Upper lobe of right lung (tissue), 1 donor: ENCODE results near the gene NEU4. TPM values are rescaled to one million over a fixed set of nuclear protein-coding genes. Genes with fewer than 3 reads are reported as not detected.
"Not testable (repeated sequence)": the region's sequence is repeated elsewhere in the genome, so short reads cannot be mapped to it uniquely, and the experiment has no call there.

Source experiments
- ATAC-seq: fragments of 200-7000 bp; cut with Tn5 transposase; one replicate; pipeline ENCODE4 v1.9.1; 2020; ENCODE audit warnings: mild to moderate bottlenecking, moderate library complexity
- DNase-seq: peaks from one replicate; pipeline ENCODE4 v3.0.0-alpha.2; 2020
- H3K27ac ChIP-seq: fragments of 200-600 bp; one replicate; pipeline ENCODE4 v1.8.0; 2022
- H3K27me3 ChIP-seq: fragments of 200-600 bp; one replicate; pipeline ENCODE4 v1.8.0; 2022; ENCODE audit warnings: mild to moderate bottlenecking
- H3K36me3 ChIP-seq: fragments of 200-600 bp; one replicate; pipeline ENCODE4 v1.8.0; 2022
- H3K4me1 ChIP-seq: fragments of 200-600 bp; one replicate; pipeline ENCODE4 v1.8.0; 2022
- H3K4me3 ChIP-seq: fragments of 200-600 bp; one replicate; pipeline ENCODE4 v1.8.0; 2022; ENCODE audit warnings: mild to moderate bottlenecking
- H3K9me3 ChIP-seq: fragments of 200-600 bp; one replicate; pipeline ENCODE4 v1.8.0; 2022
- CTCF ChIP-seq: fragments of 200-600 bp; IDR thresholded peaks from one replicate; pipeline ENCODE4 v1.8.0; 2022; ENCODE audit warnings: antibody characterized with exemption
- intact Hi-C: fragments of 100-400 bp; cut with DNase I; formaldehyde crosslinking; loops from one replicate; pipeline ENCODE4 v1.11.0; 2022
- total RNA-seq: library from RNA; stranded (reverse); fragmentation: NEBNext Ultra II Directional; extraction: Animal tissue kit (Norgen Biotek cat#: 25700); gene quantifications from one replicate; pipeline ENCODE4 v1.2.1, GENCODE V29; 2021
- donor health status: DM: no; HTN: yes; CAD: no; lungs with severe emphysema.

The NEU4 gene
- total RNA-seq, 1 donor from 2014 or later = 0.23 TPM

GRCh38 chr2:241818943-241819270 lies 9.9 kb downstream of the NEU4 start:
- Histone ChIP-seq H3K36me3 (no peaks in the 10 kb centered on the region), H3K27ac (no peak overlapping the region), H3K27me3 (peaks cover 5% of the 10 kb centered on the region), H3K4me1 (no peaks in the 10 kb centered on the region), H3K4me3 (no peak overlapping the region), H3K9me3 (no peaks in the 10 kb centered on the region)
- intact Hi-C loops = no loop called here
- no peak for TF ChIP-seq CTCF
- DNase-seq (no peak), ATAC-seq (no peak)

GRCh38 chr2:241819947-241820624 lies 11.1 kb downstream of the NEU4 start:
- H3K4me3 ChIP-seq, H3K4me1 ChIP-seq, intact Hi-C loops, H3K9me3 ChIP-seq, DNase-seq, H3K36me3 ChIP-seq, ATAC-seq, H3K27ac ChIP-seq, H3K27me3 ChIP-seq: not testable (repeated sequence)

- Histone ChIP-seq H3K4me3 (no peak overlapping the region), H3K27me3 (peaks cover 5% of the 10 kb centered on the region), H3K9me3 (no peaks in the 10 kb centered on the region), H3K36me3 (no peaks in the 10 kb centered on the region), H3K27ac (no peak overlapping the region), H3K4me1 (no peaks in the 10 kb centered on the region)
- DNase-seq (peak; percentile 64), ATAC-seq (no peak)
- intact Hi-C loops = no loop called here
- TF ChIP-seq CTCF = no peak
Observed at GRCh38 chr2:241820625-241821384, 11.8 kb downstream of the NEU4 start.

GRCh38 chr2:241821460-241822263 lies 12.7 kb downstream of the NEU4 start:
- H3K4me3 ChIP-seq = no peak overlapping the region

GRCh38 chr2:241822264-241822623 lies 13.3 kb downstream of the NEU4 start:
- ATAC-seq (no peak), DNase-seq (no peak)
- intact Hi-C loops = no loop called here
- Histone ChIP-seq H3K4me1 (no peaks in the 10 kb centered on the region), H3K4me3 (no peak overlapping the region), H3K27me3 (peaks cover 10% of the 10 kb centered on the region), H3K27ac (no peak overlapping the region), H3K36me3 (no peaks in the 10 kb centered on the region), H3K9me3 (peaks cover 2% of the 10 kb centered on the region)
- TF ChIP-seq CTCF = no peak

More at GRCh38 chr2:241821460-241822263, 12.7 kb downstream of the NEU4 start:
- ATAC-seq = peak; percentile 5
- no peak for TF ChIP-seq CTCF
- Histone ChIP-seq H3K36me3 (no peaks in the 10 kb centered on the region), H3K9me3 (no peaks in the 10 kb centered on the region), H3K27ac (no peak overlapping the region), H3K4me1 (no peaks in the 10 kb centered on the region), H3K27me3 (peaks cover 5% of the 10 kb centered on the region)
- no peak for DNase-seq
- intact Hi-C loops = no loop called here

GRCh38 chr2:241823531-241824437 lies 14.8 kb downstream of the NEU4 start:
- H3K9me3 ChIP-seq, H3K4me1 ChIP-seq, H3K27ac ChIP-seq, intact Hi-C loops, H3K36me3 ChIP-seq, H3K4me3 ChIP-seq, ATAC-seq: not testable (repeated sequence)
- peaks cover 10% of the 10 kb centered on the region for H3K27me3 ChIP-seq
- DNase-seq = peak; percentile 57
